ENCODE data around the gene RAD51B. TPM values are rescaled to one million over a fixed set of nuclear protein-coding genes. Genes with fewer than 3 reads are reported as not detected.

The RAD51B gene
- total and polyA plus RNA-seq, 9 donors, result 21.6 to 70.1 (median 35.1) TPM

DNA sequence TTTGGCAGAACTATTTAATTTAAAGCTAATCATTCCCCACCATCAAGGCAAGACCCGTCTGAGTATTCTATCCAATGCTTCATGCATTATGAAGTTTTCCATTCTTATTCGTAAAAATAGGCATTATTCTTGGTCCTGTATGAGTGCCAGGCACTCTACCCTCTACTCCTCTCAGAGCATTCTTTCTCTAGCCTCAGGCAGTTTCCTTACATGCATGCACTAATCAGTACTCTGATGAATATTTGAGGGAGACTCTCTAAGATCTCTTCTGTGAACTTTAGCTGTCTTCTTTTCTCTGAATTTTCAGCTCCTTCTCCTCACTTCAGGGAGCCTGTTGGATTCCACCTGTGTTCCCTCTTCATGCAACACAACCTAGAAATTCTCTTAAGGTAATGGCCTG lies 334.7 kb downstream of the RAD51B start:
- H3K36me3 ChIP-seq, result no peaks in the 10 kb centered on the region
- TF ChIP-seq, protein P1, sequence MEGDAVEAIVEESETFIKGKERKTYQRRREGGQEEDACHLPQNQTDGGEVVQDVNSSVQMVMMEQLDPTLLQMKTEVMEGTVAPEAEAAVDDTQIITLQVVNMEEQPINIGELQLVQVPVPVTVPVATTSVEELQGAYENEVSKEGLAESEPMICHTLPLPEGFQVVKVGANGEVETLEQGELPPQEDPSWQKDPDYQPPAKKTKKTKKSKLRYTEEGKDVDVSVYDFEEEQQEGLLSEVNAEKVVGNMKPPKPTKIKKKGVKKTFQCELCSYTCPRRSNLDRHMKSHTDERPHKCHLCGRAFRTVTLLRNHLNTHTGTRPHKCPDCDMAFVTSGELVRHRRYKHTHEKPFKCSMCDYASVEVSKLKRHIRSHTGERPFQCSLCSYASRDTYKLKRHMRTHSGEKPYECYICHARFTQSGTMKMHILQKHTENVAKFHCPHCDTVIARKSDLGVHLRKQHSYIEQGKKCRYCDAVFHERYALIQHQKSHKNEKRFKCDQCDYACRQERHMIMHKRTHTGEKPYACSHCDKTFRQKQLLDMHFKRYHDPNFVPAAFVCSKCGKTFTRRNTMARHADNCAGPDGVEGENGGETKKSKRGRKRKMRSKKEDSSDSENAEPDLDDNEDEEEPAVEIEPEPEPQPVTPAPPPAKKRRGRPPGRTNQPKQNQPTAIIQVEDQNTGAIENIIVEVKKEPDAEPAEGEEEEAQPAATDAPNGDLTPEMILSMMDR (IDR thresholded peaks at IDR 0.05), result no peak
- TF ChIP-seq EP300 (IDR thresholded peaks at IDR 0.05) (no peak), POLR2A (IDR thresholded peaks at IDR 0.05) (no peak)
- WGBS, 3 donors, result 93 to 95% (median 93%) methylated on average over 2 of the region's 2 CpGs
- H3K4me3 ChIP-seq, result no peak overlapping the region
- H3K4me1 ChIP-seq (ENCODE audit: insufficient read depth), result peaks cover 3% of the 10 kb centered on the region
- intact Hi-C loops (cut with DNase I), result no loop called here
- H3K9me3 ChIP-seq, result no peaks in the 10 kb centered on the region
- no peak for DNase-seq
- no peaks in the 10 kb centered on the region for H3K27me3 ChIP-seq
- no peak overlapping the region for H3K27ac ChIP-seq

DNA sequence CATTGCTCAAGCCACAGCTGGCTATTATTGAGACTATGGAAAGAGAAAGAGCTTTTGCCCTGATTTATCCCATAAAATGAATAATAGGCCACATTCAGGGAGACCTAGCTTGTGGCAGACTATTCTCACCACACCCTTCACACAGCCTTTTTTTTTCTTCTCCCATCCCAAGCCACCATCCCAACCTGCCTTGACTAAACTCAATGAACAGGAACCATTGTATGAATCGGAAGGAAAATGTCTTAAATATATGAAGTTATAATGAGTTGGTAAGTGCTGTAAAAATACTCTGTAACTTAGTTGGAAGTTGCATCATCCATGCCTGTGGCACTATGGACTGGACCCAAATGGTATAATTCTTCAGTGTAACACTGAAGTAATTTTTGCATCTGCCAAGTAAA lies 338.4 kb downstream of the RAD51B start:
- intact Hi-C loops (cut with DNase I), result no loop called here
- no peaks in the 10 kb centered on the region for H3K27me3 ChIP-seq
- no peak for DNase-seq
- WGBS, 3 donors, result 84 to 100% (median 97%) methylated on average over 1 of the region's 1 CpG
- no peak for TF ChIP-seq POLR2A (IDR thresholded peaks at IDR 0.05)
- no peak for TF ChIP-seq EP300 (IDR thresholded peaks at IDR 0.05)
- TF ChIP-seq, protein P1 (IDR thresholded peaks at IDR 0.05), result no peak
- H3K9me3 ChIP-seq, result no peaks in the 10 kb centered on the region
- no peak overlapping the region for H3K27ac ChIP-seq
- H3K36me3 ChIP-seq, result no peaks in the 10 kb centered on the region
- H3K4me1 ChIP-seq (ENCODE audit: insufficient read depth), result peaks cover 3% of the 10 kb centered on the region
- no peak overlapping the region for H3K4me3 ChIP-seq

DNA sequence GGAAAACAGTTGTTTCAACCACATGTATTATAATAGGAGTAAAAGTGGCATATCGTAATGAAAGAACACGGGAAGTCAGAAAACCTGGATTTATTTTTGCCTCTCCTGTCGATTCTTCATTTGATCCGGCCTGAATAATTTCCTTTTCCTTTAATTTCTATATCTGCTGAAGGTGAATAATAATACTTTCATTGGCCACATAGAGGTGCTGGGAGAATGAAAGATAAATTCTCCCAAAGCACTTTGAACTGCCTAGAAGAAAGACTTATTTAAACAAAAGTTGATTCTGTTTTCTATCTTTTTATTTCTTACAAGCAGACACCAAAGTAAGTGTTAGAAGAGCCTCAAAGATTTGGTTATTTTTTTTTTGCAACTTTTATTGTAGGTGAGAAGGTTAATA lies 339.1 kb downstream of the RAD51B start:
- Histone ChIP-seq H3K36me3 (no peaks in the 10 kb centered on the region), H3K4me3 (no peak overlapping the region), H3K27ac (no peak overlapping the region), H3K4me1 (ENCODE audit: insufficient read depth) (peaks cover 4% of the 10 kb centered on the region), H3K27me3 (no peaks in the 10 kb centered on the region), H3K9me3 (no peaks in the 10 kb centered on the region)
- WGBS, 3 donors, result 85 to 91% (median 89%) methylated on average over 4 of the region's 4 CpGs
- TF ChIP-seq POLR2A (IDR thresholded peaks at IDR 0.05) (no peak), EP300 (IDR thresholded peaks at IDR 0.05) (no peak)
- TF ChIP-seq, protein P1 (IDR thresholded peaks at IDR 0.05), result no peak
- intact Hi-C loops (cut with DNase I), result no loop called here
- no peak for DNase-seq

DNA sequence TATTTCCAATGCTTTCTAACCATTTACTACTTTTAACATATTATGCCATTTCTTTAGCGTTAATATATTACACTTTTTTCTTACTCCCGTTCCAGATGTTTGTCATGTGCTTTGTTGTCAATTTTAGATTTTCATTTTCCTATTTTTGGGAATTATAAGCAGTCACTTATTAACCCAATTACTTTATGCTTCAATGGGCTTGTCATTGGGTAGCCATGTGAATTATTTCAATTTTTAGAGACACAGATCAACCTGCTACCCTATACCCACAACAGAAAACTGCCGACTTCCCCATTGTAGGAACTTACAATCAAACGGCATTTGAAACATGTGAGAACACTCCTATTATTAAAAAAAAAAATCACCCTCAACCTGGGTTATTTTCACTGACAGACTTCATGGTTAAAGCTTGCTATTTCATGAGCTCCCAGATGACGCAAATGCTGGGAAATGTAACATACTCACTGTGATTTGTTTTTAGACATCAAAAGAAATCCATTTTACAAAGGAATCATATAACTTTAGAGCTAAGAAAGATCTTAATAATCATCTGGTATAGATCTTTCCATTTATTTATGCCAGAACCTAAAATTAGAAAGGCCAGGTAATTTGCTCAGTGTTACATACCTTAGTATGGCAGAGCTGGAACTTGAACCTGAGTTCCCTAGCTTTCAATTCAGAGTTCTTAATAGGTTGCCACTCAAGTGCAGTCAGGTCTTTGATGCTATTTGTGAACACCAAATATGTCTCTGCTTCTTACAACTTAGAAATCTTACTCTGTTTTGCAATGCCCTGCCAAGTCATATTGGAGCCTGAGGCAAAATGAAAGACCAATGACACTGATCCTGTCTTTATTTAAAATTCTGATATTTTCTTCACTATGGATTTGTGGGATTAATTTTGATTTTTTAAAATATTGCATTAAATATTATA lies 340.4 kb downstream of the RAD51B start:
- 96 to 97% (median 96%) methylated on average over 5 of the region's 5 CpGs for WGBS, 3 donors
- no peak overlapping the region for H3K27ac ChIP-seq

More for the DNA sequence above, 340.4 kb downstream of the RAD51B start:
- no peaks in the 10 kb centered on the region for H3K36me3 ChIP-seq
- DNase-seq, result no peak
- H3K9me3 ChIP-seq, result no peaks in the 10 kb centered on the region
- no peak for TF ChIP-seq EP300 (IDR thresholded peaks at IDR 0.05)
- no peaks in the 10 kb centered on the region for H3K27me3 ChIP-seq
- no peak overlapping the region for H3K4me3 ChIP-seq
- intact Hi-C loops (cut with DNase I), result no loop called here
- peaks cover 4% of the 10 kb centered on the region for H3K4me1 ChIP-seq (ENCODE audit: insufficient read depth)

All from ovary (tissue), 9 donors.